ENCODE results near the gene ZNF81.

ZNF81 gene

GRCh38 chrX:47864785-47865184 is 28.1 kb downstream of the ZNF81 start:
- Histone ChIP-seq H3K27me3 (replicated peaks) (no peaks in the 10 kb centered on the region), H3K36me3 (replicated peaks) (no peaks in the 10 kb centered on the region), H3K27ac (no peak overlapping the region), H3K4me3 (ENCODE audit: low read depth, low read length) (no peak overlapping the region)
- TF ChIP-seq CTCF (IDR thresholded peaks at IDR 0.05; ENCODE audit: low read depth, low read length, missing control alignments) = no peak
- no peak for DNase-seq
- in situ Hi-C loops (cut with HindIII; ENCODE audit: low pct_ligation_motif_present, low sequenced_read_pairs) = no loop called here

- no peak for DNase-seq
- in situ Hi-C loops (cut with HindIII; ENCODE audit: low pct_ligation_motif_present, low sequenced_read_pairs) = no loop called here
- no peak overlapping the region for H3K4me3 ChIP-seq (ENCODE audit: low read depth, low read length)
- no peak for TF ChIP-seq CTCF (IDR thresholded peaks at IDR 0.05; ENCODE audit: low read depth, low read length, missing control alignments)
- H3K27ac ChIP-seq = no peak overlapping the region
- H3K36me3 ChIP-seq (replicated peaks) = no peaks in the 10 kb centered on the region
- no peaks in the 10 kb centered on the region for H3K27me3 ChIP-seq (replicated peaks)
Observed at GRCh38 chrX:47873123-47873522, 36.4 kb downstream of the ZNF81 start.

- in situ Hi-C loops (cut with HindIII; ENCODE audit: low pct_ligation_motif_present, low sequenced_read_pairs) = no loop called here
Observed at GRCh38 chrX:47877327-47877726, 40.6 kb downstream of the ZNF81 start.

GRCh38 chrX:47878198-47878597 is 41.5 kb downstream of the ZNF81 start:
- no peaks in the 10 kb centered on the region for H3K36me3 ChIP-seq (replicated peaks)

More at GRCh38 chrX:47877327-47877726, 40.6 kb downstream of the ZNF81 start:
- no peaks in the 10 kb centered on the region for H3K27me3 ChIP-seq (replicated peaks)
- no peak overlapping the region for H3K27ac ChIP-seq
- H3K4me3 ChIP-seq (ENCODE audit: low read depth, low read length) = no peak overlapping the region
- TF ChIP-seq CTCF (IDR thresholded peaks at IDR 0.05; ENCODE audit: low read depth, low read length, missing control alignments) = no peak
- no peak for DNase-seq
- no peaks in the 10 kb centered on the region for H3K36me3 ChIP-seq (replicated peaks)

GRCh38 chrX:47879463-47879862 is 42.8 kb downstream of the ZNF81 start:
- Histone ChIP-seq H3K27me3 (replicated peaks) (no peaks in the 10 kb centered on the region), H3K27ac (no peak overlapping the region), H3K36me3 (replicated peaks) (no peaks in the 10 kb centered on the region), H3K4me3 (ENCODE audit: low read depth, low read length) (no peak overlapping the region)
- DNase-seq = no peak
- in situ Hi-C loops (cut with HindIII; ENCODE audit: low pct_ligation_motif_present, low sequenced_read_pairs) = no loop called here
- no peak for TF ChIP-seq CTCF (IDR thresholded peaks at IDR 0.05; ENCODE audit: low read depth, low read length, missing control alignments)

More at GRCh38 chrX:47878198-47878597, 41.5 kb downstream of the ZNF81 start:
- Histone ChIP-seq H3K27me3 (replicated peaks) (no peaks in the 10 kb centered on the region), H3K4me3 (ENCODE audit: low read depth, low read length) (no peak overlapping the region), H3K27ac (no peak overlapping the region)
- DNase-seq = no peak
- in situ Hi-C loops (cut with HindIII; ENCODE audit: low pct_ligation_motif_present, low sequenced_read_pairs) = no loop called here
- TF ChIP-seq CTCF (IDR thresholded peaks at IDR 0.05; ENCODE audit: low read depth, low read length, missing control alignments) = no peak

- H3K4me3 ChIP-seq (ENCODE audit: low read depth, low read length) = no peak overlapping the region
- in situ Hi-C loops (cut with HindIII; ENCODE audit: low pct_ligation_motif_present, low sequenced_read_pairs) = no loop called here
- TF ChIP-seq CTCF (IDR thresholded peaks at IDR 0.05; ENCODE audit: low read depth, low read length, missing control alignments) = no peak
- no peak overlapping the region for H3K27ac ChIP-seq
- H3K27me3 ChIP-seq (replicated peaks) = no peaks in the 10 kb centered on the region
- no peak for DNase-seq
- H3K36me3 ChIP-seq (replicated peaks) = no peaks in the 10 kb centered on the region
Observed at GRCh38 chrX:47880927-47881326, 44.2 kb downstream of the ZNF81 start.
